Neural cell (in vitro differentiated cells): ENCODE results near the gene RIN3. TPM values are rescaled to one million over a fixed set of nuclear protein-coding genes. Genes with fewer than 3 reads are reported as not detected.

Source experiments
- H2AFZ ChIP-seq: fragments of 200-600, 300-800 bp; sonication (generic), shearing (Covaris generic); 2 replicates; pipeline ENCODE4 v1.6.0; 2014; ENCODE audit warnings: low read depth, mild to moderate bottlenecking, antibody characterized with exemption, low read length, moderate library complexity
- H3F3A ChIP-seq: fragments of 200-600 bp; shearing (Covaris generic); 2 replicates; pipeline ENCODE4 v1.6.1; 2016; ENCODE audit warnings: mild to moderate bottlenecking, moderate library complexity, mixed read lengths, antibody characterized with exemption, low read length; ENCODE audit not compliant: insufficient read depth, poor library complexity, severe bottlenecking
- H3K27ac ChIP-seq: fragments of 200-600, 300-800 bp; sonication (generic), shearing (Covaris generic); 2 replicates; pipeline ENCODE4 v1.5.1; 2014; ENCODE audit warnings: mild to moderate bottlenecking, low read length, moderate library complexity
- H3K27me3 ChIP-seq: fragments of 300-800, 200-600 bp; sonication (generic), shearing (Covaris generic); 2 replicates; pipeline ENCODE4 v1.6.0; 2014; ENCODE audit warnings: mild to moderate bottlenecking, low read depth, low read length, moderate library complexity; ENCODE audit not compliant: insufficient read depth
- H3K36me3 ChIP-seq: fragments of 300-800, 200-600 bp; sonication (generic), shearing (Covaris generic); 2 replicates; pipeline ENCODE4 v1.5.1; 2014; ENCODE audit warnings: mild to moderate bottlenecking, antibody characterized with exemption, low read length, moderate library complexity; ENCODE audit not compliant: insufficient read depth
- H3K4me2 ChIP-seq: fragments of 300-800, 200-600 bp; sonication (generic), shearing (Covaris generic); 2 replicates; pipeline ENCODE4 v1.6.0; 2014; ENCODE audit warnings: mild to moderate bottlenecking, low read length
- H3K4me3 ChIP-seq: fragments of 300-800, 200-600 bp; sonication (generic), shearing (Covaris generic); 2 replicates; pipeline ENCODE4 v1.5.1; 2014; ENCODE audit warnings: mild to moderate bottlenecking, low read length, moderate library complexity
- H3K79me2 ChIP-seq: fragments of 200-600 bp; shearing (Covaris generic); replicated peaks from 2 replicates; pipeline ENCODE4 v1.6.0; 2014; ENCODE audit warnings: mild to moderate bottlenecking, low read length, moderate library complexity; ENCODE audit not compliant: insufficient read depth
- H3K9ac ChIP-seq: fragments of 300-800, 200-600 bp; sonication (generic), shearing (Covaris generic); 2 replicates; pipeline ENCODE4 v1.6.1; 2016; ENCODE audit warnings: mild to moderate bottlenecking, low read length, mixed read lengths
- H3K9me2 ChIP-seq: fragments of 200-600 bp; shearing (Covaris generic); 2 replicates; pipeline ENCODE4 v1.6.1; 2016; ENCODE audit warnings: mild to moderate bottlenecking, low read length, mixed read lengths; ENCODE audit not compliant: insufficient read depth
- H3K9me3 ChIP-seq: fragments of 200-600, 300-800 bp; sonication (generic), shearing (Covaris generic); 2 replicates; pipeline ENCODE4 v1.6.1; 2016; ENCODE audit warnings: mild to moderate bottlenecking, mixed run types, low read length, moderate library complexity, mixed read lengths
- H4K20me1 ChIP-seq: fragments of 200-600 bp; shearing (Covaris generic); 2 replicates; pipeline ENCODE4 v1.6.1; 2016; ENCODE audit warnings: mild to moderate bottlenecking, mixed run types; ENCODE audit not compliant: insufficient read depth
- EP300 ChIP-seq: fragments of 450-650 bp; conservative IDR thresholded peaks from 2 replicates; pipeline ENCODE4 v1.6.1; 2014; ENCODE audit warnings: antibody characterized with exemption, mild to moderate bottlenecking, moderate library complexity; ENCODE audit not compliant: poor library complexity, severe bottlenecking
- EZH2 ChIP-seq: fragments of 200-600, 300-800 bp; shearing (Covaris generic), sonication (generic); IDR thresholded peaks from 2 replicates; pipeline ENCODE4 v1.6.1; 2014; ENCODE audit warnings: antibody characterized with exemption, low read length, borderline replicate concordance, mild to moderate bottlenecking; ENCODE audit not compliant: insufficient read depth, poor library complexity, severe bottlenecking
- MXI1 ChIP-seq: fragments of 450-650 bp; conservative IDR thresholded peaks from 2 replicates; pipeline ENCODE4 v1.6.1; 2014; ENCODE audit warnings: antibody characterized with exemption, mild to moderate bottlenecking; ENCODE audit not compliant: poor library complexity, severe bottlenecking
- POLR2AphosphoS5 ChIP-seq: IDR thresholded peaks from 2 replicates; pipeline ENCODE4 v1.6.1; 2012
- RAD21 ChIP-seq: fragments of 450-650 bp; conservative IDR thresholded peaks from 2 replicates; pipeline ENCODE4 v1.6.1; 2014; ENCODE audit warnings: antibody characterized with exemption, mild to moderate bottlenecking, moderate library complexity
- SMC3 ChIP-seq: fragments of 450-650 bp; conservative IDR thresholded peaks from 2 replicates; pipeline ENCODE4 v1.6.1; 2014; ENCODE audit warnings: antibody characterized with exemption, mild to moderate bottlenecking, moderate library complexity; ENCODE audit not compliant: poor library complexity
- TAF1 ChIP-seq: IDR thresholded peaks from 2 replicates; pipeline ENCODE4 v1.6.1; 2012; ENCODE audit warnings: low read depth
- polyA plus RNA-seq: library from polyadenylated mRNA; depleted of rRNA; stranded (reverse); fragments of >200 nt; gene quantifications from 2 replicates; pipeline ENCODE4 v1.2.3, GENCODE V29; 2014
- TF ChIP-seq, protein P1 (sequence below): fragments of 450-650 bp; IDR thresholded peaks from 2 replicates; pipeline ENCODE4 v1.5.1; 2014; ENCODE audit warnings: antibody characterized with exemption, mild to moderate bottlenecking, moderate library complexity; ENCODE audit not compliant: poor library complexity, severe bottlenecking
- TF ChIP-seq, protein P2 (sequence below): IDR thresholded peaks from 2 replicates; pipeline ENCODE4 v1.6.1; 2012; ENCODE audit warnings: borderline replicate concordance

RIN3 gene
- polyA plus RNA-seq, 1 donor from 2014 or later, result not detected

DNA sequence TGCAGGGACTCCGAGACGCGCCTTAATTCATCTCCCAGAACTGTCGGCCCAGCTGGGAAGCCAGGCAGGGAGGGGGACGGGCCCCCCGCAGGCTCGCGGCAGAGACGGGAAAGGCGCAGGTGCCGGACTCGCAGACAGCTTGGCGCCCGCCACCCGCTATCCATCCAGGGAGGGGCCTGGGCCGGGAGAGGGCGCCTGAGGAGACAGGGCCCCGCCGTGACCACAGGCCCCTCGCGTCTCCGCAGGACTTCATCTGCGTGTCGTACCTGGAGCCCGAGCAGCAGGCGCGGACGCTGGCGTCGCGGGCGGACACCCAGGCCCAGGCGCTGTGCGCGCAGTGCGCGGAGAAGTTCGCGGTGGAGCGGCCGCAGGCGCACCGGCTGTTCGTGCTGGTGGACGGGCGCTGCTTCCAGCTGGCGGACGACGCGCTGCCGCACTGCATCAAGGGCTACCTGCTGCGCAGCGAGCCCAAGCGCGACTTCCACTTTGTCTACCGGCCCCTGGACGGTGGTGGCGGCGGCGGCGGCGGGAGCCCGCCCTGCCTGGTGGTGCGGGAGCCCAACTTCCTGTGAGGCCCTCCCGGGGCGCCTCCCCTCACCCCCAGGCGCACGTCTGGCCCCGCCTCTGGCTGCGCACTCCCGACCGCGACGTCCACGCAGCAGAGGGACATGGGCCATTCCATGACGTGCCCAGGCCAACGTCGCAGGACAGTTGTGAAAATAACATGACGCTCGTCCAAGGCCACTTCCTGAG is 174.3 kb downstream of the RIN3 start:
- H3K9me2 ChIP-seq, result no peaks in the 10 kb centered on the region
- H3F3A ChIP-seq, result no peaks in the 10 kb centered on the region
- H3K4me3 ChIP-seq, result peak overlapping the region; percentile 70
- H3K27ac ChIP-seq, result no peak overlapping the region
- H3K36me3 ChIP-seq, result no peaks in the 10 kb centered on the region
- H4K20me1 ChIP-seq, result no peaks in the 10 kb centered on the region
- H3K79me2 ChIP-seq, result no peaks in the 10 kb centered on the region
- TF ChIP-seq EZH2 (peak; percentile 60), MXI1 (no peak), TAF1 (no peak), POLR2AphosphoS5 (no peak)
- no peaks in the 10 kb centered on the region for H3K9me3 ChIP-seq
- no peak overlapping the region for H2AFZ ChIP-seq
- no peak overlapping the region for H3K4me2 ChIP-seq
- H3K27me3 ChIP-seq, result peaks cover 25% of the 10 kb centered on the region
- peak overlapping the region; percentile 26 for H3K9ac ChIP-seq

DNA sequence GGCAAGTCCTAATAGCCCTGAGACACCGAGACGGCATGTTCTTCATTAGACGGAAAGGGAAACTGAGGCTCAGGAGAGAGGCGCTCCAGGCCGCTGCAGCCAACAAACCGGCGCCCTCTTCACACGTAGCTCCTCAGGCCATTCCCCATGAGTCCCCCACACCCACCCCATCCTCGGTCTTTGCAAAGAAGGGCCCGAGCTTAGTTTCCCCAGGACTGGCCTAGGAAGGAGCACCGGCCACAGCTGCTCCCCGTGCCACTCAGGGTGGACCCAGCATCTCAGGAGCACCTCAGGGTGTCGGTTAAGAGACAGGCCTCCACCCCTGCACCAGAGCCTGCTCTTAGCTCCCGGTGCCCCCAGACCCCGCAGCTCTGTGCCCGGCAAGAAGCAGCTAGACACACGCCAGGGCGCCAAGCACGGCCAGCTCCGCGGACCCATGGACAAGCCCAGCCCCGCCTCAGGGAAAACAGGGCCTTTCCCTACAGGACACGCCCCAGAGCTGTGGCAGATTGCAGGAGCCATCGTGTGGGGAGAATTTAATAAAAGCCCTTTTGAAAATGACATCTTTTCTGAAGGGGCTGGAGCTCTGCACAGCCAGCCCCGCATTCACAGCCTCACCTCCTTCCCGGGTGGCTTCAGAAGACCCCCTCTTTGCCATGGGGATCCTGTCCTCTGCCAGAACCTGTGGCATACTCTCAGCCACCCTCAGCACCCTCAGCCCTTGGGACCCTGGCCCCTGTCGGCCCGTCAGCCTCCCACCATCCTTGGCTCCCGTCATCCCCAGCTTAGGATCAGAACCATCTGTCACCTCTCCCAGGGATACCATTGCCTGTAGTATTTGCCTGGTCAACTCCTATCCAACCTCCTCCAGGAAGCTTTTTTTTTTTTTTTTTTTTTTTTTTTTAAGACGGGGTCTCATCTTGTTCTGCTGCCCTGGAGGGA is 175.1 kb downstream of the RIN3 start:
- H2AFZ ChIP-seq, result no peak overlapping the region
- peak overlapping the region; percentile 70 for H3K4me3 ChIP-seq
- no peaks in the 10 kb centered on the region for H3K9me2 ChIP-seq
- H3K27me3 ChIP-seq, result peaks cover 25% of the 10 kb centered on the region
- H3K4me2 ChIP-seq, result no peak overlapping the region
- H3F3A ChIP-seq, result no peaks in the 10 kb centered on the region
- H3K27ac ChIP-seq, result no peak overlapping the region
- no peak overlapping the region for H3K9ac ChIP-seq
- H4K20me1 ChIP-seq, result no peaks in the 10 kb centered on the region
- TF ChIP-seq RAD21 (no peak), EZH2 (no peak), POLR2AphosphoS5 (no peak), MXI1 (no peak), TAF1 (no peak), EP300 (no peak), SMC3 (no peak)
- TF ChIP-seq, protein P1, sequence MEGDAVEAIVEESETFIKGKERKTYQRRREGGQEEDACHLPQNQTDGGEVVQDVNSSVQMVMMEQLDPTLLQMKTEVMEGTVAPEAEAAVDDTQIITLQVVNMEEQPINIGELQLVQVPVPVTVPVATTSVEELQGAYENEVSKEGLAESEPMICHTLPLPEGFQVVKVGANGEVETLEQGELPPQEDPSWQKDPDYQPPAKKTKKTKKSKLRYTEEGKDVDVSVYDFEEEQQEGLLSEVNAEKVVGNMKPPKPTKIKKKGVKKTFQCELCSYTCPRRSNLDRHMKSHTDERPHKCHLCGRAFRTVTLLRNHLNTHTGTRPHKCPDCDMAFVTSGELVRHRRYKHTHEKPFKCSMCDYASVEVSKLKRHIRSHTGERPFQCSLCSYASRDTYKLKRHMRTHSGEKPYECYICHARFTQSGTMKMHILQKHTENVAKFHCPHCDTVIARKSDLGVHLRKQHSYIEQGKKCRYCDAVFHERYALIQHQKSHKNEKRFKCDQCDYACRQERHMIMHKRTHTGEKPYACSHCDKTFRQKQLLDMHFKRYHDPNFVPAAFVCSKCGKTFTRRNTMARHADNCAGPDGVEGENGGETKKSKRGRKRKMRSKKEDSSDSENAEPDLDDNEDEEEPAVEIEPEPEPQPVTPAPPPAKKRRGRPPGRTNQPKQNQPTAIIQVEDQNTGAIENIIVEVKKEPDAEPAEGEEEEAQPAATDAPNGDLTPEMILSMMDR, result no peak
- TF ChIP-seq, protein P2, sequence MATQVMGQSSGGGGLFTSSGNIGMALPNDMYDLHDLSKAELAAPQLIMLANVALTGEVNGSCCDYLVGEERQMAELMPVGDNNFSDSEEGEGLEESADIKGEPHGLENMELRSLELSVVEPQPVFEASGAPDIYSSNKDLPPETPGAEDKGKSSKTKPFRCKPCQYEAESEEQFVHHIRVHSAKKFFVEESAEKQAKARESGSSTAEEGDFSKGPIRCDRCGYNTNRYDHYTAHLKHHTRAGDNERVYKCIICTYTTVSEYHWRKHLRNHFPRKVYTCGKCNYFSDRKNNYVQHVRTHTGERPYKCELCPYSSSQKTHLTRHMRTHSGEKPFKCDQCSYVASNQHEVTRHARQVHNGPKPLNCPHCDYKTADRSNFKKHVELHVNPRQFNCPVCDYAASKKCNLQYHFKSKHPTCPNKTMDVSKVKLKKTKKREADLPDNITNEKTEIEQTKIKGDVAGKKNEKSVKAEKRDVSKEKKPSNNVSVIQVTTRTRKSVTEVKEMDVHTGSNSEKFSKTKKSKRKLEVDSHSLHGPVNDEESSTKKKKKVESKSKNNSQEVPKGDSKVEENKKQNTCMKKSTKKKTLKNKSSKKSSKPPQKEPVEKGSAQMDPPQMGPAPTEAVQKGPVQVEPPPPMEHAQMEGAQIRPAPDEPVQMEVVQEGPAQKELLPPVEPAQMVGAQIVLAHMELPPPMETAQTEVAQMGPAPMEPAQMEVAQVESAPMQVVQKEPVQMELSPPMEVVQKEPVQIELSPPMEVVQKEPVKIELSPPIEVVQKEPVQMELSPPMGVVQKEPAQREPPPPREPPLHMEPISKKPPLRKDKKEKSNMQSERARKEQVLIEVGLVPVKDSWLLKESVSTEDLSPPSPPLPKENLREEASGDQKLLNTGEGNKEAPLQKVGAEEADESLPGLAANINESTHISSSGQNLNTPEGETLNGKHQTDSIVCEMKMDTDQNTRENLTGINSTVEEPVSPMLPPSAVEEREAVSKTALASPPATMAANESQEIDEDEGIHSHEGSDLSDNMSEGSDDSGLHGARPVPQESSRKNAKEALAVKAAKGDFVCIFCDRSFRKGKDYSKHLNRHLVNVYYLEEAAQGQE, result no peak
- H3K79me2 ChIP-seq, result no peaks in the 10 kb centered on the region
- H3K36me3 ChIP-seq, result no peaks in the 10 kb centered on the region
- no peaks in the 10 kb centered on the region for H3K9me3 ChIP-seq
